Kidney epithelial cell (primary cell): Measurements from ENCODE around the gene GZMB. TPM values are rescaled to one million over a fixed set of nuclear protein-coding genes. Genes with fewer than 3 reads are reported as not detected.

Source experiments
- DNase-seq: peaks from one replicate; pipeline ENCODE4 v3.0.0-alpha.2; 2010; ENCODE audit warnings: low read depth
- H3K27me3 ChIP-seq: 2 replicates; pipeline ENCODE4 v1.6.0; 2011; ENCODE audit warnings: low read length; ENCODE audit not compliant: control insufficient read depth, insufficient read depth
- H3K36me3 ChIP-seq: 2 replicates; pipeline ENCODE4 v1.5.1; 2011; ENCODE audit warnings: low read length; ENCODE audit not compliant: control insufficient read depth, insufficient read depth
- H3K4me3 ChIP-seq: 2 replicates; pipeline ENCODE4 v1.5.1; 2011; ENCODE audit warnings: low read depth, mild to moderate bottlenecking, control low read depth, low read length
- CTCF ChIP-seq: IDR thresholded peaks from 2 replicates; pipeline ENCODE4 v1.5.1; 2011; ENCODE audit warnings: mild to moderate bottlenecking, moderate library complexity, low read length, control low read depth, inconsistent platforms; ENCODE audit not compliant: insufficient read depth, poor library complexity, severe bottlenecking
- total RNA-seq: library from RNA; depleted of rRNA; stranded (reverse); fragments of >200 nt; gene quantifications from 2 replicates; pipeline ENCODE4 v1.2.3, GENCODE V29; 2015

GZMB gene
- total RNA-seq, 1 donor from 2014 or later = not detected

DNA sequence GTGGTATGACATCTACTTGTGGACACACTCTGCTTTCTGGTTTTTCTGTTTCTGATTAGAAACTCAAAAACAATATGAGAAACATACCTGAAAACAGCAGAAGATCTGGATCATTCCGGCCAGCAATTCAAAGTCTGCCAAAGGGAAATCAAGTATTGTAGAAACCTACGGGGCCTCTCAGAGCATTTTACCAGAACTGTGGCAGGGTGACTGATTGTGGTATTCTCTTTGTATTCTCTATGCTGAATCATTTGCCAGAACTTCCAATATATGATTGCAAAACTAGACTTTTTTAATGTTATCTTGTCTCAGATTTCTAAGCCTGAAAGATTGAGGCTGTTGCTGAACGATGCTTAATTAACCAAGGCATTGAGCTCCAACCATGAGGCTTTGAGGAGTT lies 5.9 kb upstream of the GZMB start:
- H3K27me3 ChIP-seq = no peaks in the 10 kb centered on the region
- no peak for TF ChIP-seq CTCF

GRCh38 chr14:24639270-24639669 lies 5.3 kb upstream of the GZMB start:
- H3K4me3 ChIP-seq = no peak overlapping the region

More for the DNA sequence above, 5.9 kb upstream of the GZMB start:
- no peaks in the 10 kb centered on the region for H3K36me3 ChIP-seq
- DNase-seq = no peak
- no peak overlapping the region for H3K4me3 ChIP-seq

GRCh38 chr14:24633353-24633752 lies 637 bp downstream of the GZMB start:
- Histone ChIP-seq H3K36me3 (no peaks in the 10 kb centered on the region), H3K27me3 (no peaks in the 10 kb centered on the region), H3K4me3 (no peak overlapping the region)
- DNase-seq = no peak
- no peak for TF ChIP-seq CTCF

More at GRCh38 chr14:24639270-24639669, 5.3 kb upstream of the GZMB start:
- no peak for TF ChIP-seq CTCF
- no peaks in the 10 kb centered on the region for H3K27me3 ChIP-seq
- H3K36me3 ChIP-seq = no peaks in the 10 kb centered on the region
- DNase-seq = no peak

- no peak for DNase-seq
- Histone ChIP-seq H3K27me3 (no peaks in the 10 kb centered on the region), H3K36me3 (no peaks in the 10 kb centered on the region), H3K4me3 (no peak overlapping the region)
- TF ChIP-seq CTCF = no peak
Observed at GRCh38 chr14:24632761-24633160, 1.2 kb downstream of the GZMB start.

DNA sequence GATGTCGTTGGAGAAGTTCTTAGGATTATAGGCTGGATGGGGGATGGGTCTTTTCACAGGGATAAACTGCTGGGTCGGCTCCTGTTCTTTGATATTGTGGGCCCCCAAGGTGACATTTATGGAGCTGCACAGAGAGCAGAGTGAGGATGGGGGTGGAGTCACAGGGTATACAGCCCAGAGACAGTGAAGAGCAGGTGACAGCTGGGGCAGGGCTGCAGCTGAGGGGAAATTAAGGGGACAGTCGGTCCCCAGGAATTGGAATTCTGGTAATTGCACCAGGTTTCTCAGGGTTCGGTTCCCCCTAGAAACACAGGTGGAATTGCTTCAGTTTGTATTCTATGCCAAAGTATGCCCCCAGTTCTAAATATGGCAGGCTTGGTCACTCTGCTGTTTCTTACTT lies 1.7 kb downstream of the GZMB start:
- TF ChIP-seq CTCF = no peak
- Histone ChIP-seq H3K4me3 (no peak overlapping the region), H3K27me3 (no peaks in the 10 kb centered on the region), H3K36me3 (no peaks in the 10 kb centered on the region)
- DNase-seq = no peak

DNA sequence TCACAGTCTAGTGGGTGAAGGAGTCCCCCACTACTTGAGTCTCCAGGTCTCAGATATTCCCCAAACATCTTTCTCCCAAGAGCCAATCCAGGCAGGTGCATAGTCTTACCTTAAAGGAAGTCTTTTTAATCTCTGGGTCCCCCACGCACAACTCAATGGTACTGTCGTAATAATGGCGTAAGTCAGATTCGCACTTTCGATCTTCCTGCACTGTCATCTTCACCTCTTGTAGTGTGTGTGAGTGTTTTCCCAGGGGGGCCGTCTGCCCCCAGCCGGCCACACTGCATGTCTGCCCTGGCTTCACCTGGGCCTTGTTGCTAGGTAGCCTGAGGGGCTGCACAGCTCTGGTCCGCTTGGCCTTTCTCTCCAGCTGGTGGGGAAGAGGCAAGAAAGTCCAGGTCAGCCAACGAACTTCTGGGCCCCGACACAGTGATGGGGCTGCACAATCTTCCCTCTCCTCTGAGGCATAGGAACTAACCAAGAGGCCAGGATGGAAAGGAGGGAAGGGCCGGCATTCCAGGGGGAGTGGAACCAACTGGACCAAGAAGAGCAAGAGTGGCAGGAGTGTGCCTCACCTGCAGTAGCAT lies 2.1 kb downstream of the GZMB start:
- TF ChIP-seq CTCF = no peak
- no peaks in the 10 kb centered on the region for H3K36me3 ChIP-seq
- no peak for DNase-seq
- H3K4me3 ChIP-seq = no peak overlapping the region
- no peaks in the 10 kb centered on the region for H3K27me3 ChIP-seq
